HPDE6-E6E7 (cell line): ENCODE results near the gene AXL.
A peak's percentile ranks its signal among the peaks of the same experiment; 100 is the strongest.

Experiments
- DNase-seq: peaks from one replicate; pipeline ENCODE4 v3.0.0; 2011; ENCODE audit warnings: missing footprints; ENCODE audit errors: extremely low spot score

The AXL gene

DNA sequence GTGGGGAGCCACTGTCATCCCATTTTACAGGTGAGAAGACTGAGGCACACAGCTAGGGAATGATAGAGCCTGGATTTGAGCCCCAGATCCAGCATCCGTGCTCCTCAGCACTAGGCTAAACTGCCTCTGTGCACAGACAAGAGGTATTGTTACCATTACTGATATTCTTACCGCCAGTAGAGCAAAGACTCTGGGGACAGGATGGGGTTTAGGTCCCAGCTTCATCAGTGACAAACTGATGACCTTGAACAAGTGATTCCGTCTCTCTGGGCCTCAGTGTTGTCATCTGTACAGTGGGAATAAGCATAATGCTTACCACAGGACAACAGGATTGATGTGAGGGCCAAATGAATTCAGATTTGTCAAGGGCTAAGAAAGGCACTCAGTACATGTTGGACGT, 16.5 kb downstream of the AXL start:
- DNase-seq: no peak

DNA sequence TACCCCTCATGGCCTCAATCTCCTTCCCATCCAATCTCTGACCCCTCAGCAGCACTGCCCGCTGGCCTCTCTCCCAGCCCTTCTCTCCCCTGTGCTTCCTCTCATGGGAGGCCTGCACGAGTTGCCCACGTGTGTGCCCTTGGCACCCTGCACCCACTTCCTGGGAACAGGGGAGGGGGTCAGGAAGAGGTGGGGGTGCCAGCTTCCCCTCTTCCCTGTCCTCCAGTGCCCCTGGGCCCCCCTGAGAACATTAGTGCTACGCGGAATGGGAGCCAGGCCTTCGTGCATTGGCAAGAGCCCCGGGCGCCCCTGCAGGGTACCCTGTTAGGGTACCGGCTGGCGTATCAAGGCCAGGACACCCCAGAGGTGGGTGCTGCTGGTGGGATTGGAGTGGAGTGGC, 19.2 kb downstream of the AXL start:
- DNase-seq: no peak

DNA sequence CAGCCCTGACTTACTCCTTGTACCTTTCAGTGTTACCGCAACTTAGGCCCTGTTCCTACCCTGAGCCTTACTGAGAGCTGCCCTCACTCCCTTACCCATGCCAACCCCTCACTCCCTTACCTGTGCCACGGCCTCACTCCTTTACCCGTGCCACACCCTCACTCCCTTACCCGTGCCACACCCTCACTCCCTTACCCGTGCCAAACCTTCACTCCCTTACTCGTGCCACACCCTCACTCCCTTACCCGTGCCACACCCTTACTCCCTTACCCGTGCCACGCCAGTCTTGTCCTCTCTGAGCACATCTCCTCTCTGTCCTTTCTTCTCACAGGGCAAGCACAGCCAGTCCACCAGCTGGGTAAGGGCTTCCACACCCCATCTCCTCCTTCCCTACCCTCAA, 20.3 kb downstream of the AXL start:
- DNase-seq: no peak

DNA sequence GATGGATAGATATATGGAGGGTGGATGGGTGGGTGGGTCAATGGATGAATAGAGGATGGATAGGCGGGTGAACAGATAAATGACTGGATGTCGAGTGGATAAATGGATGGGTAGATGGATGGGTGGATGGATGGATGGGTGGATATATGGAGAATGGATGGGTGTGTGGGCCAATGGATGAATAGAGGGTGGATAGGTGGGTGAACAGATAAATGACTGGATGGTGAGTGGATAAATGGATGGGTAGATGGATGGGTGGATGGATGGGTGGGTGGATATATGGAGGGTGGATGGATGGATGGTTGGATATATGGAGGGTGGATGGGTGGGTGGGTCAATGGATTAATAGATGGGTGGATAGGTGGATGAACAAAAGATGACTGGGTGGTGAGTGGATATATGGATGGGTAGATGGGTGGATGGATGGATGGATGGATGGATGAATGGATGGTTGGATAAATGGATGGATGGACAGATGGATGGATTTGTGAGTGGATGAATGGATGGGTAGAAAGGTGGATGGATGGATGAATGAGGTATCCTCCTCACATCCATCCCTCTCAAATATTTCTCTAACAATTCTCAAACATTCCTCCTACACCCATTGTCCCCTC, 21.0 kb downstream of the AXL start:
- no peak for DNase-seq

DNA sequence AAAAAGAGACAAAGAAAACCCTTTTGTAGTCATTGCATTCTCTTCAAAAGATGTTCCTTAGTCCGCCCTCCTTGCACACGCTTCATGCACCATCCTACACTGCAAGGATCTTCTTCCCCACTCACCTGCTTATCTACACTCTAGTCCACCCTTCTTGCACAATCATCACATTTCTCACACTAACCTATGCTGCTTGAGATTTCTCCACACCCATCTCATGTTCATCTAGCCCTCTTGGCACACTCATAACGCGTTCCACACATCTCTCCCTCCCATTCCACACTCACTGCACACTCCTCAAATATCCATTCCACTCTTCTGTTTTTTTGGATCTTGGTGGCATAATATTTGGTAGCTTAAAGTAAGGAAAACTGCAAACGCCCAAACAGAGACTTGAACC, 22.8 kb downstream of the AXL start:
- no peak for DNase-seq

DNA sequence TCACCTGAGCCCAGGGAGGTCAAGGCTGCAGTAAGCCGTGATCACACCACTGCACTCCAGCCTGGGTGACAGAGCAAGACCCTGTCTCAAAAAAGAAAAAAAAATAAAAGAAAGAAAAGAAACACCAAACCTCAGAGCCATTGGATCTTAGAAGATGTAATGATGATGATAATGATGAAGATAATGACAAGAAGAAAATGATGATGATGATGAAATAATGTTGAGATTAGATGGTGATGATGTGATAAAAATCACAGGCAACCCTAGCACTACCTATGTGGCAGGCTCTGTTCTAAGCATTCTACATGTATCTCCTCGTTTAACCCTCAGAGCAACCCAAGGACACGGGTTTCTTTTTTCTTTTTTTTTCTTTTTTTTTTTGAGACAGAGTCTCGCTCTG, 25.1 kb downstream of the AXL start:
- no peak for DNase-seq

DNA sequence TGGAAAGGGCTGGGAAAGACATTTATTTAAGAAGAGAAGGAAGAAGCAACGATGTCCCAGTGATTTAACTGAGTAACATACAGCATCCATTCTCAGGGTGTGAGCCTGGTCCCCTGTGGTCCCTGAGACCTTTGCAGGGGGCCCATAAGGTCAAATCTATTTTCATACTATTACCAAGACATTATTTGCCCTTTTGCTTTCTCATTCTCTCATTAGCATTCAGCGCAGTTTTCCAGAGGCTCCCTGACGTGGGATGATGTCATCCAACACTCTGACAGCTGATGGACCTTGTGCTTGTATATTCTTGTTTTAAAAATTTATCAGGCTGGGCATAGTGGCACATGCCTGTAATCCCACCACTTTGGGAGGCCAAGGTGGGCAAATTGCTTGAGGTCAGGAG, 26.8 kb downstream of the AXL start:
- no peak for DNase-seq

DNA sequence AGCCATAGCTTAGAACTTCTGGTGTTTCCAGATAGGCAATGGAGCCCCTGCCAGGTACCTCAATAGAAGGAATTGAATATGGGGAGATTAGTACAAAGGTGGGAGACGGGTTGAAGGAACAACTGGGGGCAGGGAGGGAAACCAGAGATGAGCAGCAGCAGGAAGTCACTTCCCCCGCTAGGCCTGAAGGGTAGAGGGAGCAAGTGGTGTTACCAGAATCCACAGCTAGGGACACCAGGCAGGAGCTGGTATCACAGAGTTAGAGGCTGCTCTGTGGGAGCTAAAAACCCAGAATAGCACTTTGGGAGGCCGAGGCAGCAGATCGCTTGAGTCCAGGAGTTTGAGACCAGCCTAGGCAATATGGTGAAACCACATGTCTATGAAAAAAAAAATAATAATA, 29.9 kb downstream of the AXL start:
- no peak for DNase-seq

DNA sequence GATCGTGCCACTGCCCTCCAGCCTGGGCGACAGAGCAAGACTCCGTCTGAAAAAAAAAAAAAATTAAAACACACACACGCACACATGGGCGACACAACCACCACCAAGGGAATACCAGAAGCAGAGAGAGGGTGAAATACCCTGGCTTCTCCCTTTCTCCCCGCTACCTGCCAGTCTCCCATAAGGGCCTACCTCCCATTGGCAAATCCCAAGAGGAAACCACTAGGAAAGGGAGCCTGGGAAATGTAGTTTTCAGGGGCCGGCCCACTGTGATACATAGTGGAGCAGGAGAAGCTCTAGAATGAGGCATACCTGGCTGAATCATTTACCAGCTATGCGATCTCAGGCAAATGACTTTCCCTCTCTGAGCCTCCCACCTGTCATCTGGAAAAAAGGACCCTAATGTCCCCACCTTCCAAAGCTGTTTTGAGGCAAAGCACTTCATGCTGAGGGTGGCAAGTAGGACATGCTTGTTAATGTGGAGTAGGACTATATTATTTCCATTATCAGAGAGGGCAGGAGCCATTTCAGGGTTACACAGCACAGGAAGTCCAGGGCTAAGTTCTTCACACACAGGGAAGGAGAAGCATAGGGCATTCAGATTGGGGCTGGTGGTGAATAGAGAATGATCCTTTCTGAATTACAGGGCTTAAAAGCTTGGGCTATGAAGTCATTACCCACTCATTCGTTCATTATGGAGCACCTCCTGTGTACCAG, 30.8 kb downstream of the AXL start:
- DNase-seq: no peak

DNA sequence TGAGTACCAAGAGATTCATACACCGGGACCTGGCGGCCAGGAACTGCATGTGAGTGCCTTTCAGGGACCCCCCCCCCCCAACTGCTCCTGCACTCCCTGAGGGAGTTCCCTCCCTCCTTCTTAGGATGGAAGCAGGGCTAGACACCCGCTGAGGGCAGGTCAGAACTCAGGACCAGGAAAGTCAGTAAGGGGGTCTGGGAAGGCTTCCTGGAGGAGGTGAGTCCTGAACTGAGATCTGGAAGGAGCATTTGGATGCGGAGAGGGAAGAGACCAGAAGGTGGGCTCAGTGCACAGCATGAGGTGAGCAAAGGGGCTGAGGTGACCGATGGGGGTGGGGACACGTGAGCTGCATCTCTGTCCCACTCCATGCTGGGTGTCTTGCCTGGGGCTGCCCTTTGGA, 34.6 kb downstream of the AXL start:
- DNase-seq: no peak

DNA sequence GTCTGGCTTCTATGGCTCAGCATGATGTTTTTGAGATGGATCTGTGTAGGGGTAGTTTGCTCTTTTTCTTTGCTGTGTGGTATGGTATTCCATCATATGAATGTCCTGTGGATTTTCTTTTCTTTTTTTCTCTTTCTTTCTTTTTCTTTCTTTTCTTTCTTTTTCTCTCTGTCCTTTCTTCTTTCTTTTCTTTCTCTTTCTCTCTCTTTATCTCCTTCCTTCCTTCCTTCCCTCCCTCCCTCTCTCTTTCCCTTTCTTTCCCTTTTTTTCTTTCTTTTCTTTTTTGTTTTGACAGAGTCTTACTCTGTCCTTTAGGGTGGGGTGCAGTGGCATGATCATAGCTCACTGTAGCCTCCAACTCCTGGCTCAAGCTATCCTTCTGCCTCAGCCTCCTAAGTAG, 36.1 kb downstream of the AXL start:
- DNase-seq: no peak

DNA sequence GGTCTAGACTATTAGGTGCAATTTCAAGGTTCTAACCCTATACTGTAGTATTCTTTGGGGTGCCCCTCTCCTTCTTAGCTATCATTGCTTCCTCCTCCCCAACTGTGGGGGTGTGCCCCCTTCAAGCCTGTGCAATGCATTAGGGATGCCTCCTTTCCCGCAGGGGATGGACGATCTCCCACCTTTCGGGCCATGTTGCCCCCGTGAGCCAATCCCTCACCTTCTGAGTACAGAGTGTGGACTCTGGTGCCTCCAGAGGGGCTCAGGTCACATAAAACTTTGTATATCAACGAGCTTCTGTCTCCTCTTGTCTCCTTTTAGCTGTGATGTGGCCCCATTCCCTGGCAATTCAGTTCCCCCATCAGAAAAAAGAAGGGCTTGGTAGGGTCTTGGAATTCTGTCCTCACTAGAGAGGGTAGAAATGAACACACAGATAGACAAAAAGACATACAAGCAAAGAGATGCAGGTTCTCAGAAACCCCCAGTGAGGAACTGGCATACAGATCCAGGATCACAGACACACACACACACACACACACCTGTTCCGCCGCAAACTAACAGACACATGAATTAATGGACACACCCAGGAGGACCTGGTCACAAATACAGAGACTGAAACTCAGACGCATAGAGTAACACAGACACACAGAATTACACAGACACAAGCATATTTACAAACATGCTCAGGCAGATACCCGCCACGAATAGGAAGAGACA, 42.6 kb downstream of the AXL start:
- DNase-seq: no peak

DNA sequence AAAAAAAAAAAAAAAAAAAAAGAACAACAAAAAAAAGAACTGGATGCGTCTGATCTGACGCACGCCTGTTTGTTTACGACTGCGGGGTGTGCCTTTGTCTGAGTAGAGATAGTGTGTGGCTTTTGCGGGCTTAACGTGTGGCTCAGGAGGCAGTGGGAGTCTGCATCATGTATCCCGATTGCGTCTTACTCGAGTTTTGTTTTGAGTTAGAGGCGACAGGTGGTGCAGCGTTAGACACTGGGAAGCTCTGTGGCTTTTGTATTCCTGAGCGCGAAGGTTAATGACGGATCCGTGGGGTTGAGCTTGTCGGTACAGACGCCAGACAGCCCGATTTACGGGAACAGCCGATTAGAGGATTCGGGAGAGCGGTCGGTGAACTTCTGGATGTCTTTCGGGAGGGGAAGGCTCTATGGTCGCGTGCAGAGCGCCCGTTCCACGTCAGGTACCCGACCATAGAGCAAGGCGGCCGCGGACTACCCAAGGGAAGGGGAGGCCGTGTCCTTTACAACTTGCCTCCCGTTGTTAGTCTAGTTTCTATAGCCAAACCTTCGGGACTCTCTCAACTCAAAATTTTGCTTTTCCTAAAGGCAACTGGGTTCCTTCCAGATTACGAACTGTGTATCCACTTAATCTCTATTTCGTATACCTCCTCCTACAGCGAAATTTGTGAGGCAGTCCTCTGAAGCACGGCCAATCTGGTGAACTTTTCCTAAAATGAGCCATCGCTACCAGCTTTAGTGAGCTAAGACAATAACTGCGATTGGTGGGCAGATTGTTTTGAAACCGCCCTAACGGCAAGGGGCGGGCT, 44.2 kb downstream of the AXL start:
- peak; percentile 29 for DNase-seq

DNA sequence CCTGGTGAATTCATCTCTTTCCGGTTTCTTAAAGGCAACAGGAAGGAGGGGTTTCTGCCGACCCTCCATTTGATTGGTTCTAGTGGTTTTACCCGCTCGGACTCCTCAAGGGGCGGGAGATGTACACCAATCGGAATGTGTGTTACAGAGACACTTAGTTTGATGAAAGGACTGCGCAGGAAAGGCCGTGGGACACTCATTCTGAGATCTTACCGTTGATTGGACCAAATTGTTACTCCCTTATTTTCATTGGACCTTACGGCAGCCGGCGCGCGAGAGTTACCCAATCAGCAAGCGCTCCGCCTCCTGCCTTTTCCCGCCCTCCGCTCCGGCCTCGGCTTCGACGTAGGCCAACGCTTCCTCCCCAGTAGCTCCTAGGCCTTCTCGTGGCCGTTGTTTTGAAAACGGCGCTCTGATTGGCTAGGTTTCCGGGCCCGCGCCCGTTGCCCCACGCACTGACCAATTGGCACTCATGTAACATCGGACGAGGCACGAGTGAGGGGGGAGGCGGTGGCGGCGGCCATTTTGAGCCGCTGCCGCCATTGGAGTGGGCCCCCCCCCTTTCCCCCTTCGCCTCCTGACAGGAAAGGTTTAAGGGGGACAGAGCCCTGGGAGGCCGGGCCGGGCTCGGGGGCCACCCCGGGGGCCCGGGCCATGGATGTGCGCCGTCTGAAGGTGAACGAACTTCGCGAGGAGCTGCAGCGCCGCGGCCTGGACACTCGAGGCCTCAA, 45.0 kb downstream of the AXL start, which contains the start of gene HNRNPUL1:
TSS of gene HNRNPUL1 (plus strand) at position 523 of the 731 bp plus-strand sequence. CDS start at position 655, 132 bp downstream.
- DNase-seq: peak; percentile 99

DNA sequence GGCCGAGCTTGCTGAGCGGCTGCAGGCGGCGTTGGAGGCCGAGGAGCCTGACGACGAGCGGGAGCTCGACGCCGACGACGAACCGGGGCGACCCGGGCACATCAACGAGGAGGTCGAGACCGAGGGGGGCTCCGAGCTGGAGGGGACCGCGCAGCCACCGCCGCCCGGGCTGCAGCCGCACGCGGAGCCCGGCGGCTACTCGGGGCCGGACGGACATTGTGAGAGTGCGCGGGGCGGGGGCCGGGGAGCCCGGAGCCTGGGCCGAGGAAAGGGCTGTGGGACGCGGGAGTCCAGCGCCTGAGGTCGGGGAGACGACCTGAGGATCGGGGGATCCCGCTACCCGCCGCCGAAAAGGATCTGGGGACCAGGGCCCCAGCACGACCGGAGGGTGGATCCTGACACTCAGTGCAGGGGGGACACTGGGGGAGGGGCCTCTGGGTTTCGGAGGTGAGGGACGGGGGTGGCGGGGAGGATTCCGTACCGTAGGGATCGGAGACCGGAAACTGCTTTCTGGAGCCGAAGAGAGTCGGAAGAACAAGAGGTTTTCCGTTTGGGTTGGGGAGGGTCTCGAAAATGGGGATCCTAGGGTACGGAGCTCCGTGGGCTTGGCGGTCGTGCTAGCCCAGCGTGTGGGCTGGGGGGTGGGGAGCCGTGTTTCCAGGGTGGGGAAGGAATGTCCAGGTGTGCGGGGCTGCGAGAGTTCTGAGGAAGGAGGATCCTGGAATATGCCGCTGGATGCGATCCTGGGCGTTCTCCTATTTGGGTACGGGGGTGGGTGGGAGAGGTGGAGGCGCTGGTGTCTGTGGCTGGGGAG, 45.8 kb downstream of the AXL start:
- peak; percentile 37 for DNase-seq

DNA sequence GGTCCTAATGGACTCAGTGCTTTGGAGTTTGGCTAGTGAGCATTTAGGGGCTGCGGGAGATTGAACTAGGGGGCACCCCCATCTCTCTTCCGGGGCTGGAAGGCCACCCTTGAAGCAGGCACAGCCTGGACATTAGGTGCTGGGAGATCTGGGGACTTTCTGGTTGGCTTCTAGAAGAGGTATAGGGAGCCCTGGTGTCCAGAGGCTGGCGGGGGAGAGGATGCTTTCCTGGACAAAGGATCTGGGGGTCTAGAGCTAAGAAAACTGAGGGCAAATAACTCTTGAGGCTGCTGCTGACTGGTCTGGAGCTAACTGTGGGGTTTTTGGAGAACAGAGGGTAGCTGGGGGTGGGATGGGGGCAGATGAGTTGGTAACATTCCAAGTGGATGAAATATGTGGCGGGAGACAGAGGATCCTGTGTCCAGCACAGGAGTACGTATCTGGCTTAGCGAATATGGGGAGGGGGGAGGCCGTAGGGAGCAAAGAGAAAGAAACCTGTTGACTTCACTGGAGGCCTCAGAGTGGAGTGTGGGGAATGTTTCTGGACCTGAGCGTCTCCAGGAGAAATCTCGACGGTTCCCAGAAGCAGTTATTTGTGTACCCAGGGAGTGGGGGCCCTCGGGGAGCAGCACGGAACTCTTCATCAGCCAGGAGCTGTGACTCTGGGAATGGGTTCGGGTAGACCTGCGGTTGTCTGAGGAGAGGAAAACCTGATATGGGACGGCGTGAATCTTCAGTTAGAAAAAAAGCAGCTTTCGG, 46.6 kb downstream of the AXL start:
- DNase-seq: peak; percentile 20

DNA sequence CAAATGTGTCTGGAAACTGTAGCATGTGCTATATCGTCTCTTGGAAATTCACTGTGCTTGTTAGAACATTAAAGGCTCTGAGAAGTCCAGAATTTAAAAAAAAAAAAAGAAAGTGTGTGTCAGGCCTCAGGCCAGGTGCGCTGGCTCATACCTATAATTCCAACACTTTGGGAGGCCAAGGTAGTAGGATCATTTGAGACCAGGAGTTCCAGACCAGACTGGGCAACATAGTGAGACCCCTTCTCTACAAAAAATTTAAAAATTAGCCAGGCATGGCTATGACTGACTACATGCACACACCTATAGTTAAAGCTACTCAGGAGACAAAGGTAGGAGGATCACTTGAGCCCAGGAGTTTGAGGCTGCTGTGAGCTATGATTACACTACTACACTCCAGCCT, 50.0 kb downstream of the AXL start:
- DNase-seq: no peak

DNA sequence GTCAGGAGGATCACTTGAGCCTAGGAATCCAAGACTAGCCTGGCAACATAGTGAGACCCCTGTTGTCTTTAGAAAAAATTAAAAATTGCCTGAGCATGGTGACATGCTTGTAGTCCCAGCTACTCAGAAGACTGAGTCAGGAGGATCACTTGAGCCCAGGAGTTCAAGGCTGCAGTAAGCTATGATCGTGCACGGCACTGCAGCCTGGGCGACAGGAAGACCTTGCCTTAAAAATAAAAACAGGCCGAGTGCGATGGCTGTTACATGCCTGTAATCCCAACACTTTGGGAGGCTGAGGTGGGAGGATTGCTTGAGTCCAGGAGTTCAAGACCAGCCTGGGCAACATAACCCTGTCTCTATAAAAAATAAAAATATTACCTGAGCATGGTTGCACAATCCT, 50.5 kb downstream of the AXL start:
- DNase-seq: no peak

DNA sequence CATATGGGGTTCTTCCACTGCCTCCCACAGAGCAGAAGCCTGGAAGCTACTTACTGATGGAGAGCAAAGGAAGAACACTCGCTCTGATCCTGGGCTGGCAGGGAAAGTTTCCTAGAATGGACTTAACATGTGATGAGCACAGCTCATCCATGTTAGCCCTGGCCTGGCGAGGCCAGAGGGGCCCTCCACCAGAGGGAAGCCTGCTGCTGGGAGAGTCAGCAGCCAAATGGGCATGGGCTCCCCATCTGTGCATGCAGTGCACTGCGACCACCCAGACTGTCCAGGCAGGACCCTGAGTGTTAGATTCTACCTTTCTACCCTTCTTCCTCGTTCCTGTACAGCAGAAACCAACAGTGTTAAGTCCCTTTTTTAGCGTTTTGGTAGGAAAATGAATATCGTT, 54.1 kb downstream of the AXL start:
- DNase-seq: no peak

DNA sequence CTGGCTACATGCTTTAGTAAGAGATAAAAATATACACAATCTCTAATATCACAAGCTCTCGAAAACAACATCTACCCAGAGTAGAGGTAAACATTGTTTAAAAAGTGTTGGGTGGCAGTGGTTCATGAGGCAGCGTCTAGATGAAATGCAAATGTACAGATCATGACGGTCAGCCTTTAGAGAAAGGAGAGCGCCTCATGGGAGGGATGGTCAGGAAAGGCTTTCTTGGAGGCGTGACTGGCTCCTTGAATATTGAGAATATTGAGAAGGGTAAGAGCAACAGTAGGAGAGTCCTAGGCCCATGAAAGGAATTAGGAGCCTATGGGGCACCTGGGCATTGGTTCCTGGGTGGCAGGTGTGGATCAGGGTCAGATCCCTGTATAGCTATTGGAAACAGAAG, 55.8 kb downstream of the AXL start:
- no peak for DNase-seq
